Adipose tissue (tissue), 3 donors: Measurements from ENCODE around the gene SORD. TPM values are rescaled to one million over a fixed set of nuclear protein-coding genes. Genes with fewer than 3 reads are reported as not detected.

Experiments used
- H3K27ac ChIP-seq: one replicate; pipeline ENCODE4 v1.5.1; 2013; ENCODE audit warnings: low read depth, low read length
- WGBS, 3 donors: extraction: QIAGEN DNeasy Blood & Tissue Kit; methylation state at CpG; one replicate each; pipeline ENCODE4 v1.1.7; 2013; 5-methylcytosine and 5-hydroxymethylcytosine counted together
- polyA plus RNA-seq, 3 donors: library from polyadenylated mRNA; stranded (reverse); fragments of 200-250 nt; gene quantifications; one replicate each; pipeline ENCODE4 v1.2.3, GENCODE V29; 2013
- donor health status: healthy with polysubstance abuse.
- donor health status: Bipolar disorder and iron deficiency.
- donor health status: healthy.

Gene SORD
- polyA plus RNA-seq, 3 donors: 5.6 to 9.4 (median 5.8) TPM

DNA sequence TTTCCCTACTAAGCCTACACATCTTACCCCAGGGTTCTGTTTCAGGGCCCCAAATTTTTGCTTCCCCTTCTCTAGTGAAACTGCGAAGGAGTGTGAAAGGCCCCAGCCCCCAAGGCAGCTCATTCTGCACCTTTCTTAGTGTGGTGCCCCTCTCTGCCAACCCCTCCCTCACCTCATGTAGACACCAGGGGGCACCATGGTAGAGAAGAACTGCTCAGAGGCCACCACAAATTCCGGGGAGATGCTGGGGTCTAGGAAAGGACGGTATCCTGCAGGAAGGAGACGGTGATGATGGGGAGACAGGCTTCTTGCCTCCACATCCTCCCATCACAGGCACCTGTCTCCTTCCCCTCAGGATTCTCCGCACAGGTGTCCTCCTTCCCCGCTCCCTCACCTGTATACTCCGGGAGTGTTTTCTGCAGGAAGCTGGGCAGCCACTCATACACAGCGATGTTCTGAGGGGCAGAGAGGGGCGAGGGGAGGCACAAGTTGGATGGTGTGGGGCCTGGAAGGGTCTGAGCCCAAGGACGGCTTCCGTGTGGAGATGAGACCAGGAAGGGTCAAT lies 87.3 kb downstream of the SORD start:
- 30 to 49% (median 39%) methylated on average over 11 of the region's 11 CpGs for WGBS, 3 donors

DNA sequence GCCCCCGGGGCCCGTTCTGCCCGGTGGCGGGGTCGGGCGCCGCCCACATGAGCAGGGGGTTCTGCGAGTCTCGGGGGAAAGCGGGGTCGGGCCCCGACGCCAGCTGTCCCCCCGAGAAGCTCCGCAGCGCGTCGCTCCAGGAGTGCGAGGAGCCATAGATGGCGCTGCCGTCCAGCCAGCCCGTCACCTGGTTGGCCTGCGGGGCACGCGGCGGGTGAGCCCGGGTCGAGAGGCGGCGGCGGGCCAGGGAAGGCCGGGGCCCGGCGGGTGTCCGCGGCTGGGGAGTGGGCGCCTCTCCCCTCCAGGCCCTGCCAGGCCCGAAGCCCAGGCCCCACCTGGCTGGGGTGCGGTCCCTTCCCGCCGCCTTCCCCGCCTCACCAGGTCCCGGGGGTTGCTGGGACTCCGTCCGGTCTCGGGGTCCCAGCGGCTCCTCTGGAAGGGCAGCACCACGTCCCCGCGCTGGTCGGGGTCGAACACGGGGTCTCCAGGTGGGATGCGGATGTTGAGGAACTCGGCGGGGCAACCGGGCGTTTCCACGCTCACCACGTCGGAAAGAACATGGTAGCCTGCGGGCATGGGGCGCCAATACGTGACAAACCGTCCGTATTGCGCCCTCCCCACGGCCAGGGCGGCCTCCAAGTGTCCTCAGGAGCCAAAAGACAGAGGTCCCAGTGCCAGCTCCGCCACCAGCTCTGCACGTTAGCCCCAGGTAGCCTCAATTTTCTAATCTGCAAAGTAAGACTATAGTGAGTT lies 88.6 kb downstream of the SORD start:
- 7 to 11% (median 7%) methylated on average over 50 to 70 of the region's 71 CpGs for WGBS, 3 donors

More for the DNA sequence above, 87.3 kb downstream of the SORD start:
- no peak overlapping the region for H3K27ac ChIP-seq

DNA sequence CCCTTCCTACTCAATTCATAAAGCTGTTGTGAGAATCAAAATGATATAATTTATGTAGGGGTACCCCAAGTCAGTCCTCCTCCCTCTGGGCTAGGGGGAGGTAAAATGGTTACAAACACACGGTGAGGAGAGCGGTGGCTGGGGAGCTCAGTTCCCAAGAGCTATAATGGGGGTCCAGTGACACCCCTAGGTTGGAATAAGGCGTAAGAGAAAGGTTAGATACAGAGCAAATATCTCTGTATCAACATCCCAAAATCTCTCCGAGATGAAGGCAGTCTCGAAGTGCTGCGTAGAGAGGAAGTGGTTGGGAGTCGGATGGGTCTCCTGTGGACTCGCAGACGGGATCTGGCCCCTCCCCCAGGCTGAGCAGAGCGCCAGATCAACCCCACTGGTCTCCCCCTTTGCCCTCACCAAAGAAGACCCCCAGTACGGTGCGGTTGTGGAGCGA lies 89.2 kb downstream of the SORD start:
- WGBS, 3 donors: 3 to 6% (median 4%) methylated on average over 13 of the region's 13 CpGs
- H3K27ac ChIP-seq: no peak overlapping the region

More for the DNA sequence above, 88.6 kb downstream of the SORD start:
- no peak overlapping the region for H3K27ac ChIP-seq

DNA sequence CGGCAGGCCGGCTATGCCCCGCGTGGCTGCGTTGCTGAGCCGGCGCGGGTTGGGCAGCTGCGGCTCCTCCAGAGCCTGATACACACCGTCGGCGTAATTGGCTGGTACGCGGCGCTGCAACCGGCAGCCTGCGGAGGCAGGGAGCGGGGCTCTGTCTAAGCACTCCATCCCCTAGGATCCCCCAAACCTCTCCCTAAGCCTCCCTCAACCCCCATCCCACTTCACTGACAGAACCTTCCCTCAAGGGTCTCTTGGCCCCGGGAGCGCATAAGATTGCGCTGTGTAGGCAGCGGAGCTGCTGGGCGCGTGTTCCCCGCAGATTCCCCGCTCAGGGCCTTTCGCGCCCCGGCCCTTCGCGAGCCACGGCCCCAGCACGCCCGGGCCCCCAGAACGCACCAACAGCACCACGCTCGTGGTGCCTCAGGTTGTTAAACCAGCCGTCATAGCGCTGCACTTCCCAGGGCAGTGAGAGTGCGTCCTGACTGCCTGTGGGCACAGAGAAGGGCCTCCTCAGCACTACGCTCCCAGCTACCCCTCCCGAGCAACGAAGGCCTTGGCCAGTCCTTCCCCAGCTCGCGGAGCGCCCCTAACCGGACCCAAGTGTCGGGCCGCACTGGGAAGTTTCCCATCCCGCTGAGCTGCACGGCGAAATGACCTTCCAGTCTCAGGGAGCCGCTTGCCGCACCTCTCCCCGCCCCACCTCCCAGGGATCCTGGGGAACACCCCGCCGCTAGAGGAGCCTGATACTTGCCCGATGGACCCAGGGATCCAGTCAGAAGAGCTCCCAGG lies 89.8 kb downstream of the SORD start:
- WGBS, 3 donors: 1 to 2% (median 2%) methylated on average over 56 to 58 of the region's 58 CpGs

DNA sequence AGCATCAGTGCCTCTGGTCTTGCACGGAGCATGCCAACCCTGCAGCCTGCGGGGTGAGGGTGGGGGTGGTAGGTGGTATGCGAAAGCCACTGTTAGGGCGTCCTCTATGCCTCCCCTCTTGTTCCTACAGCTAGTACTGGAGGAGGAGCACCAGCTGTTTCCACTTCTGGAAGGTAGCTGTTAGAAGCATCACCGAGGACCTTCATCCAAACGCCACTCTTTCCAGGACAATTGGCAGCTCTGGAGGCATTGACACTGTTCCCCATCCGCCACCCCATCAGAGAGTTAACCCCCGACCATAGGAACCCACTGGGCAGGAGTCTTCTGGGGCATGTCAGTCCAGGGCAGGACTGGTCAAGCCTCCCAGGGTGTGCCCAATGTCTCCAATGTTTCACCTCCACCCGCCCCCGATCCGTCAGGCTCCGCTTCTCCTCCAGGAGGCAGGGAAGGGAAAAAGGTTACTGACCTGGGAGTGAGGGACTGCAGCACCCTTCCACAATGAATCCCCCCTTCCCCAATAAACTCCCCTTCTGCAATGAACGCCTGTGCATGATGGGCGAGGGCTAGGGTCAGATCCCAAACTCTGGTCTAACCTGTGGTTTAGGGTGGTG lies 90.5 kb downstream of the SORD start:
- WGBS, 3 donors: 6 to 11% (median 7%) methylated on average over 14 of the region's 14 CpGs
- no peak overlapping the region for H3K27ac ChIP-seq

More for the DNA sequence above, 89.8 kb downstream of the SORD start:
- no peak overlapping the region for H3K27ac ChIP-seq

DNA sequence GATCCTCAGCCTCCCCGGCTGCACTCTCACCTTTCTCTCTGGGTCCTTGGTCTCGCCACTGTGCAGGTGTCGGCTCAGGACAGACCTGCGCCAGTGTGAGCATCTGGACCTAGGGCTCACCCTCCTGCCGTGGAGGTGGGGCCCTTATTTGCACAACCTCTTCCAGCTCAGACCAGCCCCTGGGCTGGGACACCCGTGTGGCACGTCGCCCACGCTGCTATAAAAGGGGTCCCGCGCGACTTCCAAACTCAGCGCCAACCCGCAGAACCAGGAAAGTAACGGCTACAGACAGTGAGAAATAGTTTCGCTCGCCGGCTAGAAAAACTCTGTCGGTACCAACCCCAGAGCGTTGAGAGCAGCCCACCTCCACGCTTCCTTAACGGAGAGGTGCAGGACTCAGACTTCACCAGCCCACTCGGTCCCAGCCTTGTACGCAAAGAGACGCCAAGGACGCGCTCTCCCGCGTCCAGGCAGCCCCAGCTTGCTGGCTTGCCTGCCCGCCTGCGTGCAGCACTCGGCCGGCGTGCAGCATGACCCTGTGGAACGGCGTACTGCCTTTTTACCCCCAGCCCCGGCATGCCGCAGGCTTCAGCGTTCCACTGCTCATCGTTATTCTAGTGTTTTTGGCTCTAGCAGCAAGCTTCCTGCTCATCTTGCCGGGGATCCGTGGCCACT lies 91.2 kb downstream of the SORD start, which contains the start of the genes DUOX2 and DUOXA2:
Gene DUOX2 (minus strand): TSS at position 97 of the 675 bp plus-strand sequence. CDS start 761 bp downstream, outside the sequence.
Gene DUOXA2 (plus strand): TSS at position 251 of the 675 bp plus-strand sequence. CDS start 280 bp downstream, at position 531.
- 0 to 3% (median 2%) methylated on average over 42 of the region's 42 CpGs for WGBS, 3 donors
- no peak within 1 kb of the TSS for H3K27ac ChIP-seq

DNA sequence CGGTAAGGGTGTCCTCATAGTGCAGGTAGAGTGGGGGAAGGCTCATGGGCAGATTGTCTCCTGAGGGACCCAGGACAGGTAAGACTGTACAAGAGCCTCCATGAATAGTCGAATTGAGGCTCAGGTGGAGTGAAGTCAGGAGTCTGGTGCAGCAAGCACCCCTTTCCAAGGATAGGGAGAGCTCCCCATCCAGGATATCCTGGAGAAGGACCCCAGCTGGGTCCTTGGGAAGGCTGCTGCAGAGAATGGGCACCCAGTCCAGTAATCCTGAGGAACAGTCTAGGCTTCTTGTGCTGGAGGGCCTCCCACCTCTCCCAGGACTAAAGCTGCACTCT lies 91.7 kb downstream of the SORD start:
- 3 to 15% (median 3%) methylated on average over 2 of the region's 2 CpGs for WGBS, 3 donors
- H3K27ac ChIP-seq: no peak overlapping the region

DNA sequence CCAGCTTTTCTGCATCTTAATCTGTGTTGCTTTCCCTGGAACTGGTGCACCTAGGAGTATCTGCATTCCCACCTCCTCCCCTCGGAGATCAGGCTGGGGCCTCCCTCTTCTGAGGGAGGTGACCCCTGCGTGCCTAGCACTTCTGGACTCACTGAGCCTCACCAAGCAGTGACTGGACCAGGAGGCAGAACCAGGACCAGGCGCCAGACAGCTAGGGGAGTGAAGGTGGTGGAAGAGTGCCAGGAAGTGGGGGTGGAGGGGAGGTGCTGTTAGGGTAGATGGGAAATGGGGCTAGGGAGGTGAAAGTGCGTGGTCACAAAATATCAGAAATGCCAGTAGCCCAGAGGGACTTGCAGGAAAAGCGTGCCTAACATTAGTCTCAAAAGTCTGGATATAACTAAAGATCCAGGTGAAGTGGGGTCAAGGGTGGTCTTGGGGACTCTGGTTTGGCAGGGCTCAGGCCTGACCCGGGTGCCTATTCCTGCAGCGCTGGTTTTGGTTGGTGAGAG lies 92.4 kb downstream of the SORD start:
- no peak overlapping the region for H3K27ac ChIP-seq
- 53 to 72% (median 57%) methylated on average over 7 of the region's 7 CpGs for WGBS, 3 donors

DNA sequence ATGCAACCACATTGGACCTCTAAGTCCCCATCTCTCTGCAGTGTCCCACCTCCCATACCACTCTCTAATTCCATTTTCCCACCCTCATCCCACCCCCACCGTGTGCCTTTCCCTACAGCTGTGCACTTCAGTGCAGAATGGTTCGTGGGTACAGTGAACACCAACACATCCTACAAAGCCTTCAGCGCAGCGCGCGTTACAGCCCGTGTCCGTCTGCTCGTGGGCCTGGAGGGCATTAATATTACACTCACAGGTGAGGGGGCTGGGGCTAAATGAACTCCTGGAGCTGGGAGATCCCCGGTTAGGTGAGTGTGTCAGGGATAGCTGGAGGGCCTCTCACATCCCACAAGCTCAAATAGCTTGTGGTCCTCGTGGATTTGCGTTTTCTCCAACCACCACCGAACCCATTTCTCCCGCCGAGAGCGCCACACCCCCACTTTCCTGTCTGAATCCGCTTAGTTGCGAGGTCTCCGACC lies 93.0 kb downstream of the SORD start:
- no peak overlapping the region for H3K27ac ChIP-seq
- WGBS, 3 donors: 19 to 28% (median 23%) methylated on average over 19 of the region's 19 CpGs

DNA sequence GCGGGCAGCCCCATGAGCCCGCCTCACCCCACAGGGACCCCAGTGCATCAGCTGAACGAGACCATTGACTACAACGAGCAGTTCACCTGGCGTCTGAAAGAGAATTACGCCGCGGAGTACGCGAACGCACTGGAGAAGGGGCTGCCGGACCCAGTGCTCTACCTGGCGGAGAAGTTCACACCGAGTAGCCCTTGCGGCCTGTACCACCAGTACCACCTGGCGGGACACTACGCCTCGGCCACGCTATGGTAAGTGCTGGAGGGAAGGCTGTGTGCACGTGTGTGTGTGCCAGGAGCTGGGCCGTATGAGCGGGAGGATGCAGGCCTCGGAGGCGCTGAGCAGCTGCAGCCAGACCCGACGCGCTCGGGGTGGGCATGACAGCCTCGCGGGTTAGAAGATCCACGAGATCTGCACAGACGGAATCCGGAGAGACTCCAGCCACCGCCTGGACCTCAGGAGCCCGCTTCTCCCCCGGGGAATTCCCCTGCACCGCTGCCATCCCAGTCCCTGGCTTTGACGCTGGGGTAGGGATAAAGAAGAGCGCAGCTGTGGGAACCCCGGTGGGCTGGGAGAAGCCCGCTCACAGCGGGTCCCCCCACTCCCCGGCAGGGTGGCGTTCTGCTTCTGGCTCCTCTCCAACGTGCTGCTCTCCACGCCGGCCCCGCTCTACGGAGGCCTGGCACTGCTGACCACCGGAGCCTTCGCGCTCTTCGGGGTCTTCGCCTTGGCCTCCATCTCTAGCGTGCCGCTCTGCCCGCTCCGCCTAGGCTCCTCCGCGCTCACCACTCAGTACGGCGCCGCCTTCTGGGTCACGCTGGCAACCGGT lies 93.7 kb downstream of the SORD start:
- H3K27ac ChIP-seq: no peak overlapping the region
- 7 to 10% (median 8%) methylated on average over 60 to 65 of the region's 65 CpGs for WGBS, 3 donors

DNA sequence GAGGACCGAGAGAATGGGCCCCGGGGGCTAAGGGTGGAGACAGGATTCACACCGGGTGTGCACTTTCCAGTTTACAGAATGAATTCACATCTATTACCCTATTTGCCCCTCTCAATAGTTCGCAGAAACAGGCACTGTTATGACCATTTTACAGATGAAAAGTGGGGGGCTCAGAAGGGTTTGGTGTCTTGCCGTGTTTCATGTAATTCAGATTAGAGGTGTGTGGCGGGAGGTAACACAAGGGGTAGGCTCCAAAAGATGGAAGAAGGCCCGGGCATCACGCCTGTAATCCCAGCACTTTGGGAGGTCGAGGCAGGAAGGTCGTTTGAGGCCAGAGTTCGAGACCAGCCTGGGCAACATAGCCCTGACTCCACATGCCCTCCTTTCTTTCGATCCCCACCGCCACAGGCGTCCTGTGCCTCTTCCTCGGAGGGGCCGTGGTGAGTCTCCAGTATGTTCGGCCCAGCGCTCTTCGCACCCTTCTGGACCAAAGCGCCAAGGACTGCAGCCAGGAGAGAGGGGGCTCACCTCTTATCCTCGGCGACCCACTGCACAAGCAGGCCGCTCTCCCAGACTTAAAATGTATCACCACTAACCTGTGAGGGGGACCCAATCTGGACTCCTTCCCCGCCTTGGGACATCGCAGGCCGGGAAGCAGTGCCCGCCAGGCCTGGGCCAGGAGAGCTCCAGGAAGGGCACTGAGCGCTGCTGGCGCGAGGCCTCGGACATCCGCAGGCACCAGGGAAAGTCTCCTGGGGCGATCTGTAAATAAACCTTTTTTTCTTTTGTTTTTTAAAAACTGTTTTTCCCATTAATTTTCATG lies 94.5 kb downstream of the SORD start:
- H3K27ac ChIP-seq: no peak overlapping the region

DNA sequence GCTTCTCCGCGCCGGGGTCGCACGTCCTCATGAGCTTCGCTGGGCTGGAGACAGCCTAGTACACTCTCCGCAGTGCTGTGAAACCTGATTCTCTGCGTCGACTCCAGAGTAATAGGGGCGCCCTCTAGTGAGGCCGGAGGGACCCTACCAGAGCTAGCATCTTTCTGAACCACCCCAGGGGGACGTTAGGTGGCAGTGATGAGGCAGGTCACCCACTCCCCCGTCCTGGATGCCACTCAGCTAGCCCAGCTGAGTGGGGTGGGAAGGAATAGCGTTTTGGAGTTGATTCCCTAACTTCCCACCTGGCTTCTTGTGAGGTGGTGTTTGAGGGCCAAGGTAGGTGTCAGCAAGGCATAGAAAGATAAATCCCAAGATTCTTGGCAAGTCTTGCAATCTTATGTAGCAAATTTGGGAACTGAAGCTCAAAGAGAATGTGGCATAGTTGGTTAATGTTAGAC lies 95.2 kb downstream of the SORD start:
- WGBS, 3 donors: 0 to 1% (median 0%) methylated on average over 14 of the region's 14 CpGs
- H3K27ac ChIP-seq: no peak overlapping the region

More for the DNA sequence above, 94.5 kb downstream of the SORD start:
- 23 to 33% (median 31%) methylated on average over 30 to 33 of the region's 33 CpGs for WGBS, 3 donors

DNA sequence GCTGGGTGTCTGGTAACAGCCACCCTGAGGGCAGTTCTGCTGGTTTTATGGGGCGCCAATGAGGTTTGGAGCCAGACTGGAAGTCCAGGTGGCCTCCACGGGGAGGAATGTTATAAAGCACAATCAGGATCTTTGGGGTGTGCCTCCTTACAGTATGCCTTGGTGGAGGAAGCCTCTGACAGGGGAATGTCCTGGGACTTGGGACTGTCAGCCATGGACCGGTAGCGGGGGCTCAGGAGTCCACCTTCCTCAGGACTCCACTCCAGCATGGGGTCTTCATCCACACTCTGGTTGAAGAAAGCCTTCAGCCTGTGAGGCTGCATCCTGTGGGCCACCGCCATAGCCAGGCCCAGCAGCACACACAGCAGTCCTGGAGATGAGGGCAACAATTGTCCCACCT lies 96.0 kb downstream of the SORD start:
- 86 to 95% (median 91%) methylated on average over 5 of the region's 5 CpGs for WGBS, 3 donors
- H3K27ac ChIP-seq: no peak overlapping the region

DNA sequence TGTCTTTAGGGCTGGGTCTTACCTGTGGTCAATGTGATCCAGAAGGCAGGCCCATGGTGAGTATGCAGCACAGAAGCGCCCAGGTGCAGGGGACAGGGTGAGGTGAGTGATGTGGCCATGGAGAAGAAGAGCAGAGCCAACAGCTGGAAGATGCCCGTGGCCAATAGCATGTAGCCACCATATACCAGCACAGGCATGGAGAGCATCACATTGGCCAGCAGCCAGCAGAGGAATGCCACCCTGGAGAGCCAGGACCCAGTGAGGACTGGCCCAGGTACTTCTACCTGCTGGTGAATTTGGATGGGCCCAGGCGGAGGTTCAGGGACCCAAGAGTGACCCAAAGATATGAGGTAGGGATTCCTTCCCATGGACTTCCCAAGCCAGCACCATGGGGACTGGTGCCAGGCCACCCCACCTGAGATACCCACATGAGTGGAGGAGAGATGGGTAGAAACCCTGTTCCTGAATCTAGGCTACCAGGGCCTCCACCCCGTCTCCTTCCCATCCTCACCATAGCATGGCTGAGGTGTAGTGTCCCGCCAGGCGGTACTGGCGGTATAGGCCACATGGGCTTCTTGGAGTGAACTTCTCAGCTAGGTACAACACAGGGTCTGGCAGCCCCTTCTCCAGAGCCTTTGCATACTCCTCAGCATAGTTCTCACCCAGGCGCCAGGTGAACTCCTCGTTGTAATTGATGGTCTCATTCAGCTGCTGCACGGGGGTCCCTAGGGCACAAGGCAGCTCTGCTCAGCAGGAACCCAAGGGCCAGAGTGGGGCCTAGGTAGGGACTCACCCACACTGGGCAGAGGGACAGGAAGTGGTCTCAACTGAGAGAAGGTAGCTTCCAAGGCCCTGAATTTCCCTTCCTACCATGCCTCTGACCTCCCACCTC lies 97.3 kb downstream of the SORD start:
- H3K27ac ChIP-seq: no peak overlapping the region
- 94 to 97% (median 95%) methylated on average over 10 of the region's 10 CpGs for WGBS, 3 donors

DNA sequence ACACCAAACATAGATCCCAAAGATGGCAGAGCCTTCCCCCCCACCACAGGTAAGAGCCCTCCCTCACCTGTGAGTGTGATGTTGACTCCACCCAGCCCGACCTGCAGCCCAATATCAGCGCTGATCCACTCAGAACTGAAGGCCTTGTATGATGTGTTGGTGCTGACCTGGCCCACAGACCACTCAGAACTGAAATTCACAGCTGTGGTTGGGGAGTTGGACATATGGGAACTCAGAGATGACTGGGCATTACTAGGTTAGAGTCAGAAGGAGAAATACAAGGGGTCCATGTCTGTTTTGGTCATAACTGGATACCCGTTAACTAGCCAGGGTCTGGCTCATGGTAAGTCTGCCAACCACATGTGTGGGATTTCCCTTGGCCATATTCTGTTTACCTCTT lies 98.0 kb downstream of the SORD start:
- WGBS, 3 donors: 89 to 95% (median 91%) methylated on average over 3 of the region's 3 CpGs
- H3K27ac ChIP-seq: no peak overlapping the region
